Lung (tissue), 12 donors: ENCODE measurements around the gene COX6A1. TPM values are rescaled to one million over a fixed set of nuclear protein-coding genes. Genes with fewer than 3 reads are reported as not detected.

Experiments
- ATAC-seq: fragments of 200-7000 bp; cut with Tn5 transposase; one replicate; pipeline ENCODE4 v1.9.1; 2020; ENCODE audit warnings: moderate number of reproducible peaks; ENCODE audit not compliant: insufficient read depth, low FRiP score
- DNase-seq, 3 donors: peaks; one replicate each; pipeline ENCODE4 v3.0.0-alpha.2; 2013 to 2017
- H3K27ac ChIP-seq, 2 donors: one replicate each; pipeline ENCODE4 v1.5.1; 2013; ENCODE audit warnings: mild to moderate bottlenecking in 2 of 2, moderate library complexity in 2 of 2, control low read depth in 1 of 2, inconsistent platforms in 1 of 2, low read depth in 1 of 2, low read length in 1 of 2
- H3K27me3 ChIP-seq, 3 donors: one replicate each; pipeline ENCODE4 v1.5.1; 2013; ENCODE audit warnings: low read length in 2 of 3; ENCODE audit not compliant: control insufficient read depth in 3 of 3, insufficient read depth in 3 of 3
- H3K36me3 ChIP-seq, 4 donors: one replicate each; pipeline ENCODE4 v1.5.1; 2013; ENCODE audit warnings: low read length in 4 of 4, mild to moderate bottlenecking in 1 of 4, moderate library complexity in 1 of 4; ENCODE audit not compliant: control insufficient read depth in 4 of 4, insufficient read depth in 4 of 4
- H3K4me1 ChIP-seq, 5 donors: one replicate each; pipeline ENCODE4 v1.5.1; 2013; ENCODE audit warnings: low read length in 5 of 5, mild to moderate bottlenecking in 2 of 5, moderate library complexity in 1 of 5; ENCODE audit not compliant: control insufficient read depth in 5 of 5, insufficient read depth in 5 of 5
- H3K4me3 ChIP-seq: one replicate; pipeline ENCODE4 v1.5.1; 2013; ENCODE audit warnings: mild to moderate bottlenecking, control low read depth, moderate library complexity
- H3K9ac ChIP-seq, 2 donors: one replicate each; pipeline ENCODE4 v1.5.1; 2013; ENCODE audit warnings: low read length in 2 of 2, control low read depth in 1 of 2; ENCODE audit not compliant: insufficient read depth in 1 of 2
- H3K9me3 ChIP-seq, 4 donors: one replicate each; pipeline ENCODE4 v1.5.1; 2013; ENCODE audit warnings: low read length in 3 of 4, mild to moderate bottlenecking in 1 of 4, moderate library complexity in 1 of 4; ENCODE audit not compliant: control insufficient read depth in 4 of 4, insufficient read depth in 3 of 4
- WGBS, 2 donors: extraction: QIAGEN DNeasy Blood & Tissue Kit; methylation state at CpG; one replicate each; pipeline ENCODE4 v1.1.7; 2013; 5-methylcytosine and 5-hydroxymethylcytosine counted together
- polyA plus RNA-seq, 2 donors: library from polyadenylated mRNA; stranded (reverse); fragments of 200-250 nt; gene quantifications; one replicate each; pipeline ENCODE4 v1.2.1, GENCODE V29; 2013
- total RNA-seq, 2 donors: library from RNA; depleted of rRNA in 1 of 2; stranded (reverse); fragments of >200 nt in 1 of 2; gene quantifications; one replicate each; pipeline ENCODE4 v1.2.1, GENCODE V29; 2014 to 2021
- TF ChIP-seq, protein P1 (sequence below): IDR thresholded peaks from 2 replicates; pipeline ENCODE4 v1.5.1; 2012; ENCODE audit warnings: mild to moderate bottlenecking; ENCODE audit errors: control extremely low read depth, extremely low read depth
- donor health status: control.
- donor health status: control.
- donor health status: Bipolar disorder and iron deficiency.
- donor health status: healthy.
- donor health status: DM: yes; HTN: yes; CAD: no.

COX6A1 gene
- total and polyA plus RNA-seq, 4 donors: 211 to 1,397 (median 525) TPM

DNA sequence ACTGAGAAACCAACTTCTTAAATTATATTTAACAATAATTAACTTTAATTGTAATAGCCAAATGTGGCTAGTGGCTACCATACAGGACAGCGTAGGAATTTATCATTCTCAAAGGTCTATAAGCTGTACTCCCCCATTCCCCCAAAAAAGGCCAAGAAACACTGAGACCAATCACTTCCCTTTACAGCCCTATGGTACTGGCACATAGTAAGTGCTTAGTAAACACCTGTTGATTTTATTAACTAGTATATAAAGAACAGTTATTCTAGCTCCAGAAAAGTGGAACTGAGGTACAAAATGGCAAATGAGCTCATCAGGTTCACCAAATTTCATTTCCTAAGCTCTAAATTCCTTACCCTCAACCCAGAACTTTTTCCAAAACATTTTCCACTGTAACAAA, 37.7 kb downstream of the COX6A1 start:
- H3K27ac ChIP-seq: no peak overlapping the region
- no peak for ATAC-seq
- WGBS, 2 donors: 94 to 97% methylated on average over 1 of the region's 1 CpG

GRCh38 chr12:120479458-120479857, 41.5 kb downstream of the COX6A1 start:
- DNase-seq: no peak
- peak overlapping the region in 1 of 2 donors; percentile 28 for H3K9ac ChIP-seq
- no peaks in the 10 kb centered on the region for H3K4me1 ChIP-seq
- ATAC-seq: no peak
- TF ChIP-seq, protein P1, sequence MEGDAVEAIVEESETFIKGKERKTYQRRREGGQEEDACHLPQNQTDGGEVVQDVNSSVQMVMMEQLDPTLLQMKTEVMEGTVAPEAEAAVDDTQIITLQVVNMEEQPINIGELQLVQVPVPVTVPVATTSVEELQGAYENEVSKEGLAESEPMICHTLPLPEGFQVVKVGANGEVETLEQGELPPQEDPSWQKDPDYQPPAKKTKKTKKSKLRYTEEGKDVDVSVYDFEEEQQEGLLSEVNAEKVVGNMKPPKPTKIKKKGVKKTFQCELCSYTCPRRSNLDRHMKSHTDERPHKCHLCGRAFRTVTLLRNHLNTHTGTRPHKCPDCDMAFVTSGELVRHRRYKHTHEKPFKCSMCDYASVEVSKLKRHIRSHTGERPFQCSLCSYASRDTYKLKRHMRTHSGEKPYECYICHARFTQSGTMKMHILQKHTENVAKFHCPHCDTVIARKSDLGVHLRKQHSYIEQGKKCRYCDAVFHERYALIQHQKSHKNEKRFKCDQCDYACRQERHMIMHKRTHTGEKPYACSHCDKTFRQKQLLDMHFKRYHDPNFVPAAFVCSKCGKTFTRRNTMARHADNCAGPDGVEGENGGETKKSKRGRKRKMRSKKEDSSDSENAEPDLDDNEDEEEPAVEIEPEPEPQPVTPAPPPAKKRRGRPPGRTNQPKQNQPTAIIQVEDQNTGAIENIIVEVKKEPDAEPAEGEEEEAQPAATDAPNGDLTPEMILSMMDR: no peak
- H3K4me3 ChIP-seq: no peak overlapping the region
- H3K9me3 ChIP-seq: no peaks in the 10 kb centered on the region
- H3K36me3 ChIP-seq: peaks cover 0 to 4% (median 0%) of the 10 kb centered on the region in 4 donors
- H3K27me3 ChIP-seq: no peaks in the 10 kb centered on the region
- 92 to 96% methylated on average over 1 of the region's 1 CpG for WGBS, 2 donors
- H3K27ac ChIP-seq: no peak overlapping the region

More for the DNA sequence above, 37.7 kb downstream of the COX6A1 start:
- Histone ChIP-seq H3K9ac (no peak overlapping the region), H3K36me3 (no peaks in the 10 kb centered on the region), H3K4me1 (peaks cover 0 to 2% (median 0%) of the 10 kb centered on the region in 5 donors), H3K9me3 (no peaks in the 10 kb centered on the region), H3K4me3 (no peak overlapping the region), H3K27me3 (no peaks in the 10 kb centered on the region)
- TF ChIP-seq, protein P1: no peak
- no peak for DNase-seq

DNA sequence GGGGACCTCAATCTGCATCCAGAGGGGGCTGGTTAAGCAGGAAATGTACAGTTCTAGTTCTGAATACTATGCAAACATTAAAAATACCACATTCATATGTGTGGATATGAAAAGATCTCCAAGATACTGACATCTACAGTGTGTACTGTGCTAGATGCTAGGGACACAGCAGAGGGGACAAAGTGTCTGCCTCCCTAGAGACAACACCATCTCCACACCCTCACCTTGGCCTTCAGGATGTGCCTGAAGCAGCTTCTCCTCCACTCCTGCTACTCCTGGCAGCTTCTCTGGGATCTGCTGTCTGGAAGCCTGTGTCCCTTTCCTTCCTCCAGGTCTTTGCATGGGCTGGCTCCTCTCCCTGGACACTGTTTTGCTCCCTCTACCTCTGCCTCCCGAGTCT, 42.3 kb downstream of the COX6A1 start:
- Histone ChIP-seq H3K9me3 (no peaks in the 10 kb centered on the region), H3K4me1 (no peaks in the 10 kb centered on the region), H3K4me3 (no peak overlapping the region), H3K9ac (no peak overlapping the region), H3K27ac (no peak overlapping the region), H3K36me3 (peaks cover 0 to 4% (median 0%) of the 10 kb centered on the region in 4 donors), H3K27me3 (no peaks in the 10 kb centered on the region)
- WGBS, 2 donors: 76 to 93% methylated on average over 1 of the region's 1 CpG
- ATAC-seq: no peak
- TF ChIP-seq, protein P1: no peak
- no peak for DNase-seq
